Keratinocyte (primary cell): ENCODE results near the gene DNMT3A. TPM values are rescaled to one million over a fixed set of nuclear protein-coding genes. Genes with fewer than 3 reads are reported as not detected.

ENCODE experiments used
- DNase-seq: peaks from one replicate; pipeline ENCODE4 v3.0.0-alpha.2; 2011; ENCODE audit warnings: low read depth, missing footprints, low spot score
- FAIRE-seq: peaks from 2 replicates; lab custom pipeline; 2011; peaks lifted over from hg19 to GRCh38; lab: Jason Lieb, UNC
- H2AFZ ChIP-seq: 2 replicates; pipeline ENCODE4 v1.6.0; 2012; ENCODE audit warnings: low read length, control low read depth, inconsistent platforms; ENCODE audit not compliant: control insufficient read depth
- H3K27ac ChIP-seq: 2 replicates; pipeline ENCODE4 v1.5.1; 2011; ENCODE audit warnings: low read length; ENCODE audit not compliant: control insufficient read depth, insufficient read depth
- H3K27me3 ChIP-seq: 3 replicates; pipeline ENCODE4 v1.6.0; 2011; ENCODE audit warnings: low read length; ENCODE audit not compliant: control insufficient read depth, insufficient read depth; ENCODE audit errors: extremely low read depth
- H3K36me3 ChIP-seq, 2 experiments: 2 replicates in 1 of 2; 3 replicates in 1 of 2; pipeline ENCODE4 v1.5.1; 2011; ENCODE audit warnings: low read length in 2 of 2, mild to moderate bottlenecking in 1 of 2; ENCODE audit not compliant: control insufficient read depth in 2 of 2, insufficient read depth in 2 of 2; ENCODE audit errors: extremely low read depth in 1 of 2
- H3K4me1 ChIP-seq: 3 replicates; pipeline ENCODE4 v1.5.1; 2011; ENCODE audit warnings: low read length; ENCODE audit not compliant: control insufficient read depth, insufficient read depth; ENCODE audit errors: extremely low read depth
- H3K4me2 ChIP-seq: 3 replicates; pipeline ENCODE4 v1.6.0; 2011; ENCODE audit warnings: low read depth, low read length; ENCODE audit not compliant: control insufficient read depth, insufficient read depth; ENCODE audit errors: extremely low read depth
- H3K4me3 ChIP-seq, 3 experiments: fragments of 200-600 bp in 1 of 3; sonication (generic) in 1 of 3; 2 replicates in 2 of 3; 3 replicates in 1 of 3; pipeline ENCODE4 v1.5.1; 2011 to 2016; ENCODE audit warnings: low read length in 3 of 3, mild to moderate bottlenecking in 3 of 3, control low read depth in 2 of 3, inconsistent platforms in 1 of 3, low read depth in 1 of 3, mixed read lengths in 1 of 3, mixed run types in 1 of 3, moderate library complexity in 1 of 3; ENCODE audit not compliant: control insufficient read depth in 2 of 3, insufficient read depth in 2 of 3; ENCODE audit errors: extremely low read depth in 1 of 3
- H3K79me2 ChIP-seq: 2 replicates; pipeline ENCODE4 v1.6.0; 2012; ENCODE audit warnings: low read length; ENCODE audit not compliant: control insufficient read depth, insufficient read depth
- H3K9ac ChIP-seq: 3 replicates; pipeline ENCODE4 v1.6.0; 2011; ENCODE audit warnings: low read length; ENCODE audit not compliant: control insufficient read depth, insufficient read depth; ENCODE audit errors: extremely low read depth
- H3K9me1 ChIP-seq: 3 replicates; pipeline ENCODE4 v1.6.0; 2011; ENCODE audit warnings: low read length; ENCODE audit not compliant: control insufficient read depth, insufficient read depth; ENCODE audit errors: extremely low read depth
- H3K9me3 ChIP-seq: 2 replicates; pipeline ENCODE4 v1.5.1; 2012; ENCODE audit warnings: low read depth, low read length; ENCODE audit not compliant: control insufficient read depth
- H4K20me1 ChIP-seq: 3 replicates; pipeline ENCODE4 v1.6.0; 2011; ENCODE audit warnings: low read length; ENCODE audit not compliant: control insufficient read depth, insufficient read depth; ENCODE audit errors: extremely low read depth
- EZH2 ChIP-seq: IDR thresholded peaks from one replicate; pipeline ENCODE4 v1.6.1; 2012; ENCODE audit warnings: inconsistent platforms, mild to moderate bottlenecking, low read length, moderate library complexity
- dilution Hi-C: fragments of 300-500 bp; cut with MboI; formaldehyde crosslinking; loops from one replicate; pipeline ENCODE4 v1.7.0; 2020; ENCODE audit warnings: low sequenced_read_pairs; ENCODE audit not compliant: extremely low pct_ligation_motif_present
- polyA plus RNA-seq, 5 experiments: library from polyadenylated mRNA; depleted of rRNA in 3 of 5; stranded (reverse) in 3 of 5; stranded (forward) in 1 of 5; unstranded in 1 of 5; fragments of >200 nt; gene quantifications; 1 replicate in 1 of 5; 2 replicates in 3 of 5; 3 replicates in 1 of 5; pipeline versions ENCODE4 v1.2.1 to v1.2.3, GENCODE V29; 2011 to 2012; ENCODE audit warnings: missing spikeins in 2 of 5, low read depth in 1 of 5, low replicate concordance in 1 of 5
- TF ChIP-seq, protein P1 (sequence below), 3 experiments: IDR thresholded peaks in 1 of 3; conservative IDR thresholded peaks in 1 of 3; optimal IDR thresholded peaks in 1 of 3; 2 replicates in 2 of 3; 3 replicates in 1 of 3; pipeline versions ENCODE3 to v1.5.1; 2011; ENCODE audit warnings: low read length in 3 of 3, mild to moderate bottlenecking in 3 of 3, moderate library complexity in 2 of 3, control low read depth in 1 of 3, inconsistent platforms in 1 of 3; ENCODE audit not compliant: insufficient read depth in 2 of 3; ENCODE audit errors: extremely low read depth in 1 of 3

DNMT3A gene
- polyA plus RNA-seq, 1 donor (not counting 4 experiments of a cell fraction or from before 2014, with no cell fraction given) = 1.5 TPM

DNA sequence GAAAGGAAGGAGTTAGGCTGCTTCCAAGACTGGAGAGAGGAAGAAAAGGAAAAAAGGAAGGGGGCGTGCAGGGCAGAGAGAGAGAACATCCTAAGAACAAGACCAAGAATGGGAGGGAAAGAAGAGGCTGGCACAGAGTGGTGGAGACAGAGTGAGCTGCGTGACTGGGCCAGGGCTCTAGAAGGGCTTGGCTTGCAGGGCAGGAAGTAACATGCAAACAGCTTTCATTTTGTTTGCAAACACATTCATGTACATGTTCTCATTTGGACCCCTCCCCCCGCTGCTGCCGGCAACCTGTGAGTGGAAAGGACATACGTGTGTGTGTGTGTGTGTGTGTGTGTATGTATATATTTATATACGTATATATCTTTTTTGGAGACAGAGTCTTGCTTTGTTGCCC, 46.8 kb upstream of the DNMT3A start:
- dilution Hi-C loops = no loop called here
- Histone ChIP-seq H3K27ac (no peak overlapping the region), H3K79me2 (no peaks in the 10 kb centered on the region), H4K20me1 (no peaks in the 10 kb centered on the region), H3K36me3 (peaks cover 4% of the 10 kb centered on the region in 2 experiments), H3K27me3 (no peaks in the 10 kb centered on the region), H3K4me3 (no peak overlapping the region), H2AFZ (no peak overlapping the region), H3K9me3 (no peaks in the 10 kb centered on the region), H3K9me1 (no peaks in the 10 kb centered on the region), H3K9ac (no peak overlapping the region), H3K4me1 (peaks cover 4% of the 10 kb centered on the region), H3K4me2 (no peak overlapping the region)
- TF ChIP-seq, protein P1, sequence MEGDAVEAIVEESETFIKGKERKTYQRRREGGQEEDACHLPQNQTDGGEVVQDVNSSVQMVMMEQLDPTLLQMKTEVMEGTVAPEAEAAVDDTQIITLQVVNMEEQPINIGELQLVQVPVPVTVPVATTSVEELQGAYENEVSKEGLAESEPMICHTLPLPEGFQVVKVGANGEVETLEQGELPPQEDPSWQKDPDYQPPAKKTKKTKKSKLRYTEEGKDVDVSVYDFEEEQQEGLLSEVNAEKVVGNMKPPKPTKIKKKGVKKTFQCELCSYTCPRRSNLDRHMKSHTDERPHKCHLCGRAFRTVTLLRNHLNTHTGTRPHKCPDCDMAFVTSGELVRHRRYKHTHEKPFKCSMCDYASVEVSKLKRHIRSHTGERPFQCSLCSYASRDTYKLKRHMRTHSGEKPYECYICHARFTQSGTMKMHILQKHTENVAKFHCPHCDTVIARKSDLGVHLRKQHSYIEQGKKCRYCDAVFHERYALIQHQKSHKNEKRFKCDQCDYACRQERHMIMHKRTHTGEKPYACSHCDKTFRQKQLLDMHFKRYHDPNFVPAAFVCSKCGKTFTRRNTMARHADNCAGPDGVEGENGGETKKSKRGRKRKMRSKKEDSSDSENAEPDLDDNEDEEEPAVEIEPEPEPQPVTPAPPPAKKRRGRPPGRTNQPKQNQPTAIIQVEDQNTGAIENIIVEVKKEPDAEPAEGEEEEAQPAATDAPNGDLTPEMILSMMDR (optimal IDR thresholded peaks at IDR 0.05 in 1 of 3, IDR thresholded peaks at IDR 0.05 in 1 of 3, conservative IDR thresholded peaks at IDR 0.05 in 1 of 3; ENCODE audit: extremely low read depth in 1 of 3, insufficient read depth in 2 of 3, low read length in 3 of 3) = no peak
- no peak for TF ChIP-seq EZH2
- no peak for FAIRE-seq
- DNase-seq = no peak

DNA sequence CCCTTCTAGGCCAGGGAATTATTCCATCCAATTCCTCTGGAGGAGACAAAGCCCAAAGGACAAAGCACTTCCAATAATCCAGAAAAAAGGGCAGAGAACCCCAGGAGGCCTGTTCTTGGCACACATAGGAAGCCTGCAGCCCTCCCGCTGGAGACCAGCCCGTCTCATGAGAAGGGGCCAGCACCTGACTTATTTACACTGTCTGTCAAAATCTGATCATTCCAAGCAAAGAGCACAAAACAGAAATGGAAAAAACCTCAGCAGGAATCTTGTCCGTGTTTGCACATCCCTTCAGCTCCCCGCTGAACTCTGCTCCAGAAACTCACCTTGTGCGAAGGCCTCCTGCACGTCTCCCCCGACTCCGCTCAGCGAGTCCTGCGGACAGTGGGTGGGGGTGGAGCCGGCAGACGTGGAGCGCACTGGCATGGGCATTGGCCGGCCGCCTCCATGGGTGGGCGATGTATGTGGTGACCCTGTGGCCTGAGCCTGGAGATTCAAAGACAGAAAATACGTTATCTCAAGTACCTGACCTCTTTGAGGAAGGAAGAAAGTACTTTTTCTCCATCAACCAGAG, 46.2 kb upstream of the DNMT3A start:
- DNase-seq (no peak), FAIRE-seq (no peak)
- dilution Hi-C loops = no loop called here
- no peak overlapping the region for H3K4me3 ChIP-seq
- H3K9me1 ChIP-seq = no peaks in the 10 kb centered on the region
- H3K79me2 ChIP-seq = no peaks in the 10 kb centered on the region
- TF ChIP-seq, protein P1 (optimal IDR thresholded peaks at IDR 0.05 in 1 of 3, IDR thresholded peaks at IDR 0.05 in 1 of 3, conservative IDR thresholded peaks at IDR 0.05 in 1 of 3; ENCODE audit: extremely low read depth in 1 of 3, insufficient read depth in 2 of 3, low read length in 3 of 3) = no peak
- no peak for TF ChIP-seq EZH2
- no peak overlapping the region for H3K27ac ChIP-seq
- no peak overlapping the region for H2AFZ ChIP-seq
- no peaks in the 10 kb centered on the region for H3K27me3 ChIP-seq
- H3K4me1 ChIP-seq = peaks cover 4% of the 10 kb centered on the region
- H3K4me2 ChIP-seq = no peak overlapping the region
- peaks cover 4% of the 10 kb centered on the region in 2 experiments for H3K36me3 ChIP-seq
- no peaks in the 10 kb centered on the region for H4K20me1 ChIP-seq
- no peak overlapping the region for H3K9ac ChIP-seq
- no peaks in the 10 kb centered on the region for H3K9me3 ChIP-seq
